Measurements from ENCODE around the gene PRRX2.
"Not testable (repeated sequence)": the region's sequence is repeated elsewhere in the genome, so short reads cannot be mapped to it uniquely, and the experiment has no call there.

The PRRX2 gene

DNA sequence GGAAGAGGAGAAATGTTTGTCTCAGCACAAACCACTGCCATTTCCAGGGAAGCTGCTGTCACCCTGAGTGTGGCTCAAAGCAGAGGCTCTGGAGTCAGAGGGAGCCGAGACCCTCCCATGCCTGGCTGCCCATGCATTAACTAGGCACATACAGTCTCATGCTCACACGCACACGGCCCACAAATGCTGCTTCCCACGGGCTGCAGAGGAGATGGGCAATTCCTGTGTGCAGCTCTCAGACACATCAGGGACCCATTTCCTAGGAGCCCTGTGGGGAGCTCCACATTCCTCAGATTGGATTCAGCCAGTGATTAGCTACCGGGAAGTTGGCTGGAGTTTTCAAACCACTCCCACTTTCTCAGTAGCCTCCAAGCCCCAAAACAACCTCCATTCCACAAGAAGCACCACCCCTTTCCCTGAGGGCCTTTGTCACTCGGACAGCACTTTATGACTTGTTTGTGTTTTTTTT is 96.5 kb downstream of the PRRX2 start:
- no peak for DNase-seq
- intact Hi-C loops (cut with DNase I): no loop called here

DNA sequence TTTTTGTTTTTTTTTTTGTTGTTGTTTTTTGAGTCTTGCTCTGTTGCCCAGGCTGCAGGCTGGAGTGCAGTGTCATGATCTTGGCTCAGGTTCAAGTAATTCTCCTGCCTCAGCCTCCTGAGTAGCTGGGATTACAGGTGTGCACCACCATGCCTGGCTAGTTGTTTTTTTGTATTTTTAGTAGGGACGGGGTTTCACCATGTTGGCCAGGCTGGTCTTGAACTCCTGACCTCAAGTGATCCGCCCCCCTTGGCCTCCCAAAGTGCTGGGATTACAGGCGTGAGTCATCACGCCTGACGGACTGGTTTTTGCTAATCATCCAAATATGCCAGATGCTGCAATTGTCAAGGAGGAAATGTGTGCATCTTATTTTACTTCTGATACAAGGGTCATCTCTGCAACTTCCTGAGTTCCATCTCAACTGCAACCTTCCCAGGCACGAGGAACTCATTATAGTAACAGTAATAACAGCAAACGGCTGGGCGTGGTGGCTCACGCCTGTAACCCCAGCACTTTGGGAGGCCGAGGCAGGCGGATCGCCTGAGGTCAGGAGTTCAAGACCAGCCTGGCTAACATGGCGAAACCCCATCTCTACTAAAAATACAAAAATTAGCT is 97.0 kb downstream of the PRRX2 start:
- intact Hi-C loops (cut with DNase I): not testable (repeated sequence)

DNA sequence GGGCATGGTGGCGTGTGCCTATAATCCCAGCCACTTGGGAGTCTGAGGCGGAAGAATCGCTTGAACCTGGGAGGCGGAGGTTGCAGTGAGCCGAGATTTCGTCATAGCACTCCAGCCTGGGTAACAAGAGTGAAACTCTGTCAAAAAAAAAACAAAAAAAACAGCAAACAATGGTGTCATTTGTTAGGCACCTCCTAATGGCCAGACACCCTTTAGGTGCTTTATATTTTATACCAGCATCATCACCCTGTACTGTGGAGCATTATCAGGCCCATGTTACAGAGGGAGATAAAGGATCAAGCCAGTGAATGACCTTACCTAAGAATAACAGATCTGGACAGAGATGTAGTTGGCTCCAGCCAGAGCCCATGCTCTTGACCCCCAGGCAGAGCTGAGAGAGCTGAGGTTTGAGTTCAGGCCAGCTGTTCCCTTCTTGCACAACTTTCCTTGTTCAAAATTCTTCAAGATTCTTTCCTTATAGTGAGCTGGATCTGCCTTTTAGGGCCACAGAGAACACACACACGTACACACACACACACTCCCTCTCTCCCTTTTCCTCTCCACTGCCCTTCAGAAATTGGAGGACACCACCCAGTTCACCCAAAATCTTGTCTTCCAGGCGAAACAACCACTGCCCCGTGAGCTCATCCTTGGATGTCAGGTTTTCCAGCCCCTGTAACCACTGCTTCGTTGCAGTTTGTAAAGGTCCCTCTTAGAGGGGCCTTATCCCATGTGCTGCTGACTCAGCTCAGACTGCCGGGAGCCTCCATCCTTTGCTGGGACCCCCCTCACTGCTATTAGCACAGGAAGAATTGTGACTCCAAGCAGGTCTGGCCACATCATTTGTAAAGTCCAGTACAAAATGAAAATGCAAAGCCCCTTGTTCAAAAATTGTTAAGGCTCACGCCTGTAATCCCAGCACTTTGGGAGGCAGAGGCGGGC is 97.8 kb downstream of the PRRX2 start:
- no peak for DNase-seq
- intact Hi-C loops (cut with DNase I): no loop called here

More for the DNA sequence above, 97.0 kb downstream of the PRRX2 start:
- DNase-seq: not testable (repeated sequence)

DNA sequence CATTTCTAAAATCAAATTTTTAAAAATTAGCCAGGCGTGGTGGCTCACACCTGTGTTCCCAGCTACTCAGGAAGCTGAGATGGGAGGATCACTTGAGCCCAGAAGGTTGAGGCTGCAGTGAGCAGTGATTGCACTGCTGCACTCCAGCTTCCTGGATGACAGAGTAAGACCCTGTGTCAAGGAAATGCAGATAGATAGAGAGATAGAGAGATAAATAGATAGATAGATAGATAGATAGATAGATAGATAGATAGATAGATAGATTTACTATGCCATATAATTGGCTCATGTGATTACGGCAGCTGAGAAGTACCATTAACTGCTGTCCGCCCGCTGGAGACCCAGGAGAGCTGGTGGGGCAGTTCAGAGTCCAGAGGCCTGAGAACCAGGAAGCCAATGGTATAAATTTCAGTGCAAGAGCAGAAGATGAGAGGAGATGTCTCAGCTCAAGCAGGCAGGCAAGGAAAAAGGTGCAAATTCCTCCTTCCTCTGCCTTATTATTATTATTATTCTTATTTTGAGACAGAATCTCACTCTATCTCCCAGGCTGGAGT is 100.4 kb downstream of the PRRX2 start:
- intact Hi-C loops (cut with DNase I): no loop called here
- DNase-seq: no peak

DNA sequence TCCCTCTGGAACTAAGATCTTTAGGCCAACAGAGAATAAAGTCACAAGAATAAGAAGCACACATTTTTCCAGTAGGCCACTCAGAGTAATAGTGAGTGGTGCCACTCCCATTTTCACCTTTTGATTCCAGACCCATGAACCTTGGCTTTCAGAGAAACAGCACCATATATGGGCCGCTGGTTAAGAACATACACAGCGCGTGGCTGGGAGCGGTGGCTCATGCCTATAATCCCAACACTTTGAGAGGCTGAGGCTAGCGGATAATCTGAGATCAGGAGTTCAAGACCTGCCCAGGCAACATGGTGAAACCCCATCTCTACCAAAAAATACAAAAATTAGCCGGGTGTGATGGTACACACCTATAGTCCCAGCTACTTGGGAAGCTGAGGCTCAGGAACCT is 103.0 kb downstream of the PRRX2 start:
- intact Hi-C loops (cut with DNase I): no loop called here
- DNase-seq: no peak

DNA sequence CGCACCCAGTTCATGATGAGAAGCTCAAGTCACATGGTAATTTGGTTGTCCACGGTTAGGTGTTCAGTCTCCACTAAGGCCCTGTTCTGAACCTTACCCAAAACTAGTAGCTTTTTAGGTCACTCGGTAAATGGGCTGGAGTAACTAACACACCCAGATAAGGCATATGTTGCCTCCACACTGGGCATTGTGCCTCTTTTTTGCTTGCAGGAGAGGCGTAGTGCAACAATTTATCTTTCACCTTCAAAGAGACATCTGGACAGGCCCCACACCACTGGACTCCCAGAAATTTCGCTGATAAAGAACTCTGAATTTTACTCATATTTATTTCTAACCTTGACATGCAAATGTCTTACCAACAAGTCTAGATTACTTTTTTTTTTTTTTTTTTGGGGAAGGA is 104.2 kb downstream of the PRRX2 start:
- no peak for DNase-seq
- intact Hi-C loops (cut with DNase I): no loop called here

DNA sequence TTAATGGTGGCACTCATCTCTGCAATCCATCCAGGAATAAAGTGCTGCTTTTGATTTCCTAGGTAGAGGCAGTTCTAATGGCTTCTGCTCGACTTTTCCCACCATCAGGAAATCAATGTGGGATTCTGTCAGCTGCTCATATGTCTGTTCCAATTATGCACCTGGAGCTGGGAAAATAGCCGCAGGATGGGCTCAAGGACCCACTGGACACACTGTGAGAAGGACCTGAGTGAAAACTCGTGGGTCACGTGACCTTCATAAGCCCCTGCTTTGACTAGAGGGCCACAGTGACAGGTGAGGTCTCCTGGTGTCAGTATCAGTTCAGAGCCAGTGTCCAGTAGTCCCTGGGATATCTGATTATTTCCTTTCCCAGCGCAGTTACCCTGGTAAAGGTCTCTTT is 105.3 kb downstream of the PRRX2 start:
- intact Hi-C loops (cut with DNase I): no loop called here

More for the DNA sequence above, 105.3 kb downstream of the PRRX2 start:
- no peak for DNase-seq
